Mucosa of descending colon (tissue), 3 donors: ENCODE data around the gene PNMA8C. TPM values are rescaled to one million over a fixed set of nuclear protein-coding genes. Genes with fewer than 3 reads are reported as not detected.

ENCODE experiments used
- ATAC-seq: fragments of 200-7000 bp; cut with Tn5 transposase; one replicate; pipeline ENCODE4 v1.9.1; 2020; ENCODE audit warnings: mild to moderate bottlenecking, moderate library complexity
- DNase-seq, 3 donors: peaks; one replicate each; pipeline ENCODE4 v3.0.0-alpha.2; 2020
- H3K36me3 ChIP-seq: fragments of 200-600 bp; one replicate; pipeline ENCODE4 v1.8.0; 2021; ENCODE audit warnings: low read depth, mild to moderate bottlenecking
- H3K4me1 ChIP-seq: fragments of 200-600 bp; one replicate; pipeline ENCODE4 v1.8.0; 2021; ENCODE audit warnings: low read depth, mild to moderate bottlenecking
- H3K4me3 ChIP-seq: fragments of 200-600 bp; one replicate; pipeline ENCODE4 v1.8.0; 2021; ENCODE audit warnings: mild to moderate bottlenecking
- H3K9me3 ChIP-seq: fragments of 200-600 bp; one replicate; pipeline ENCODE4 v1.8.0; 2021; ENCODE audit warnings: mild to moderate bottlenecking
- intact Hi-C, 2 donors: fragments of 100-400 bp; cut with DNase I in 1 of 2; cut with micrococcal nuclease in 1 of 2; formaldehyde crosslinking; loops; one replicate each; pipeline versions ENCODE4 v1.11.0 to v1.11.1; 2022; cut with DNase I, micrococcal nuclease
- total RNA-seq, 3 donors: library from RNA; stranded (reverse); fragmentation: NEBNext Ultra II Directional in 2 of 3; extraction: Animal tissue kit (Norgen Biotek cat#: 25700) in 2 of 3; gene quantifications; one replicate each; pipeline versions ENCODE4 v1.2.1 to v1.2.4, GENCODE V29; 2021 to 2023
- TF ChIP-seq, protein P1 (sequence below): fragments of 200-600 bp; IDR thresholded peaks from one replicate; pipeline ENCODE4 v1.8.0; 2022; ENCODE audit warnings: antibody characterized with exemption, mild to moderate bottlenecking
- donor health status: DM: no; HTN: no; CAD: no; lungs with moderate emphysema.
- donor health status: DM: no; HTN: no; CAD: no.
- donor health status: DM: no; HTN: yes; CAD: no.

PNMA8C gene
- total RNA-seq, 3 donors from 2014 or later = 0.57 TPM; not detected in 2

DNA sequence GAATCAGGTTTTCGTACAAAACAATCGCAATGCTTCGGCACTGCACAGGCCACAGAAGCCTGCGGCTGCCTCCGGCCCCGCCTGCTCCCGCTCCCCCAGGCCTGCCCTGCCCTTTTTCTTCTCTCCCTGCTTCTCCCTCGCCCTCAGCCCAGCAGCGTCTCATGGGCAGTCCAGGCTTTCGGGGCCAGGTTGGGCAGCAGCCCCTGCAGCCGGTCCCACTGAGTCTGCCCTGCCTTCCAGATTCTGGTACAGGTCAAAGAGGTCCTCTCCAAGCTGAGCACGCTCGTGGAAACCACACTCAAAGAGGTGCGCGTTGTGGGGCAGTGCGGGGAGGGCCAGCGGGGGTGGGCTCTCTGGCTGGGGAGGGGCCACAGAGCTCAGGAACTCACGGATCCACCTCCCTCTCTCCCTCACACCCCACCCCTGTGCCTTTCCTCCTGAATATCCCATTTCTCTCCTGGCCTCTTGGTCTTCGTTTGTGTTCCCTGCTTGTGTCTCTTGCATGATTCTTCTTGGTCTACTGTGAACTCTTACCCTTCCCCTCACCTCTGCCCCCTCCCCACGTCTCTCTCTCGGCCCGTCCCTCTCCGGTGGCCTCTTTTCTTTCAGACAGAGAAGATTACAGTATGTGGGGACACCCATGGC lies 45.4 kb downstream of the PNMA8C start:
- TF ChIP-seq, protein P1, sequence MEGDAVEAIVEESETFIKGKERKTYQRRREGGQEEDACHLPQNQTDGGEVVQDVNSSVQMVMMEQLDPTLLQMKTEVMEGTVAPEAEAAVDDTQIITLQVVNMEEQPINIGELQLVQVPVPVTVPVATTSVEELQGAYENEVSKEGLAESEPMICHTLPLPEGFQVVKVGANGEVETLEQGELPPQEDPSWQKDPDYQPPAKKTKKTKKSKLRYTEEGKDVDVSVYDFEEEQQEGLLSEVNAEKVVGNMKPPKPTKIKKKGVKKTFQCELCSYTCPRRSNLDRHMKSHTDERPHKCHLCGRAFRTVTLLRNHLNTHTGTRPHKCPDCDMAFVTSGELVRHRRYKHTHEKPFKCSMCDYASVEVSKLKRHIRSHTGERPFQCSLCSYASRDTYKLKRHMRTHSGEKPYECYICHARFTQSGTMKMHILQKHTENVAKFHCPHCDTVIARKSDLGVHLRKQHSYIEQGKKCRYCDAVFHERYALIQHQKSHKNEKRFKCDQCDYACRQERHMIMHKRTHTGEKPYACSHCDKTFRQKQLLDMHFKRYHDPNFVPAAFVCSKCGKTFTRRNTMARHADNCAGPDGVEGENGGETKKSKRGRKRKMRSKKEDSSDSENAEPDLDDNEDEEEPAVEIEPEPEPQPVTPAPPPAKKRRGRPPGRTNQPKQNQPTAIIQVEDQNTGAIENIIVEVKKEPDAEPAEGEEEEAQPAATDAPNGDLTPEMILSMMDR = no peak
- Histone ChIP-seq H3K4me1 (peaks cover 3% of the 10 kb centered on the region), H3K9me3 (no peaks in the 10 kb centered on the region), H3K36me3 (no peaks in the 10 kb centered on the region), H3K4me3 (no peak overlapping the region)
- ATAC-seq (no peak), DNase-seq (no peak)
- intact Hi-C loops = no loop called here

DNA sequence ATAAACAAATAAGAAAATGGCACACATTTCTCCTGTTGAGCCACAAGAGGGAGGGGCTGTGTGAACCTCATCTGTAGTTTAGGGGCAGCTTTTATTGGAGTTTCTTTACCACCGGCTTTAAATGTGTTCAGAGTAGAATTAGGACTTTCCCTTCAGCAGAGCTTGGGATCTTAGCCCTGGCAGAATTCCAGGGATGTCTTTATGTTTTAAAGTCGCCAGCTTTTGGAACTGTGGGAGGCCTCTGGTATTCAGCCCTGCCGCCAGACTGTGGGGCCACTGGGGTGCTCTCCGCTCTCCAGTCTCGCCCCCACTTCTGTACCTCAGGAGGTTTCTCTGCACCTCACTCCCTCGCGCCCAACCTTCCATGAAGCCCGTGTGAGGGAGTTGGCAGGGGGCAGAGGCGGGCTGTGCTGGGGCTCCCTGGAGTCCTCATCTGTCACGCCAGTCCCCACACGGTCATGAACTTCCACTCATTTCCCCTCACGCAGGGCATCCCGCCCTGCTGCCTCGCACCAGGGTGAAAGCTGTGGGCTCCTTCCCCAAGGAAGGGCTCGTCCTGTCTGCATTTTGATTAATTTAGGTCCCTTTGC lies 46.9 kb downstream of the PNMA8C start:
- Histone ChIP-seq H3K9me3 (no peaks in the 10 kb centered on the region), H3K36me3 (no peaks in the 10 kb centered on the region), H3K4me1 (peaks cover 3% of the 10 kb centered on the region), H3K4me3 (no peak overlapping the region)
- ATAC-seq (no peak), DNase-seq (no peak)
- TF ChIP-seq, protein P1 = no peak
- intact Hi-C loops = no loop called here

- intact Hi-C loops = no loop called here
These were observed 47.4 kb downstream of the PNMA8C start for GRCh38 chr19:46381346-46381745.

DNA sequence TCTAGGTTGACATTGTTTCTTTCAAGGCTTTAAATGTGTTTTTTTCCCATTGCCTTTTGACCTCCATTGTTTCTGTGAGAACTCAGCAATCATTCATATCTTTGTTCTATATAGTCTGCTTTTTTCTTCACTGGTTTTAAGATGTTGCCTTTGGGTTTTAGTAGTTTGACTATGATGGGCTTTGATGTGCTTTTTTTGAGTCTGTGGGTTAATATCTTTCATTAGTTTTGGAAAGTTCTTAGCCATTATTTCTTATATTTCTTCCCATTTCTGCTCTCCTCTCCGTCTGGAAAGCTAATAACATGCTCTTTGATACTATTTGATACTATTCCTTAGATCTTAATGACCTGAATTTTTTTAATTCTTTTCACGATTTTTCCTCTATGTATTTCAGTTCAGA lies 48.0 kb downstream of the PNMA8C start:
- H3K36me3 ChIP-seq = no peaks in the 10 kb centered on the region
- DNase-seq (no peak), ATAC-seq (no peak)
- TF ChIP-seq, protein P1 = no peak
- intact Hi-C loops = no loop called here
- H3K9me3 ChIP-seq = no peaks in the 10 kb centered on the region
- no peak overlapping the region for H3K4me3 ChIP-seq
- H3K4me1 ChIP-seq = peaks cover 3% of the 10 kb centered on the region

More at GRCh38 chr19:46381346-46381745, 47.4 kb downstream of the PNMA8C start:
- ATAC-seq (no peak), DNase-seq (no peak)
- Histone ChIP-seq H3K36me3 (no peaks in the 10 kb centered on the region), H3K4me3 (no peak overlapping the region), H3K9me3 (no peaks in the 10 kb centered on the region), H3K4me1 (peaks cover 3% of the 10 kb centered on the region)
- TF ChIP-seq, protein P1 = no peak

DNA sequence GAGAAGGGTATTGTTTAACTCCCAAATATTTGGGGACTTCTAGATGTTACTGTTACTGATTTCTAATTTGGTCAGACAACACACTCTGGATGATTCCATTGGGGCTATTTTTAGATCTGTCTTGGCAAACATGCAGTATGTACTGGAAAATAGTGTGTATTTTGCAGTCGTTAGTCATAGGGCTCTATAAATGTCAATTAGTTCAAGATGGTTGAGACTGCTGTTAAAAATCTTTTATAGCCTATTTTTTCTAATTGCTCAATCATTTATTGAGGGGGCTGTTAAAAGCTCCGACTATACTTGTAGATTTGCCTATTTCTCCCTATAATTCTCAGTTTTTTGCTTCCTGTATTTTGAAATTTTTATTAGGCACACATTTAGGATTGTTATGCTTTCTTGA lies 50.5 kb downstream of the PNMA8C start:
- Histone ChIP-seq H3K4me3 (no peak overlapping the region), H3K9me3 (no peaks in the 10 kb centered on the region), H3K36me3 (no peaks in the 10 kb centered on the region), H3K4me1 (peaks cover 15% of the 10 kb centered on the region)
- intact Hi-C loops = no loop called here
- ATAC-seq (no peak), DNase-seq (no peak)
- TF ChIP-seq, protein P1 = no peak
